ENCODE results near the gene WASL.
"Not testable (repeated sequence)": the region's sequence is repeated elsewhere in the genome, so short reads cannot be mapped to it uniquely, and the experiment has no call there.

The WASL gene

DNA sequence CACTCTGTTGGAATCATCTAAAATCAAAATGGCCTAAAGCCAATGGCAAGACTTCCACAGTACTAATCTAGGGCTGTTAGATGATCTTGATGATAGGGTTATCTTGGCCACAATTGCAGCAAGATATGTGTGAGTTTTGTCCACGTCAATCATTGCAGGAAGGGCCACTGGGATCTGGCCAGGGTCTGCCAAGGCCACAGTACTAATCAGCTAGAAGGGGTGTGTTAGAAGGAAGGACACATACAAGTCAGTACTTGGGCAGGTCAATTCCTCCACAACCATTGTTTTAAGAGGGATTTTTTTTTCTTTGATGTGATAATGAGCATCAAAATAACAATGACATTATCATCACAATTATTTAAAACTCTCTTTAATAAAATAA lies 91.5 kb downstream of the WASL start:
- DNase-seq (ENCODE audit: low read depth), result no peak

DNA sequence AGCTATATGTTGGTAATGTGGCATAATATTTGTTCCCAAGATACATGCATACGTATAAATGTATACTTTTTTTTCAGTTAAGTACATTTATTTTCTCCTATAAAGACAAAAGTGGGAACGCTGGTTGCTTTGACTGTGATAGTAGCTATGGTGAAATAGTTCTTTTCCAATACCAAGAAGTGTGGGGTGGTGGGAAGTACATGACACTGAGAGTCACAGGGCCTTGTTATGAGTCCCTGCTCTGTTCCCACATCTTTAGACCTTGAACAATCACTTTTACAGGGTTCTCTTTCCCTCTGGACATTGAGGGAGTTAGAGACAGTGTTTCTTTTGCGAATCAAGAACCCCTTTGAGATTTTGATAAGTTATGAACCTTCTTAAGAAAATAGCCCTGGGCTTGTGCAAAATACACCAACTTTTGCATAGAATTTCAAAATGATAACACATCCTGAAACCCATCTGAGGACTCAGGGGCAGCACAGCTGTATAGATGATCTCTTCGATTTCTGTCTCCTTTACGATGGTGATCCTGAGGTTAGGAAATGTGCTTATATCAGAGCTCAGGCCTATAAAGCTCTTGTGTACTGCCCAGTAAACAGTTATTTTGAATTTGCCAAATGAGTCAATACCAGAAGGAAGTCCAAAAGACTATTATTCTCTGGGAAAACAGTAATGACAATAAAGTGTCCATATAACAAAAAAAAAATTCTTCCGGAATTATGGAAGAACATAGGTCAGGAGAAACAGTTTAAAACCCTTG lies 92.1 kb downstream of the WASL start:
- no peak for DNase-seq (ENCODE audit: low read depth)

DNA sequence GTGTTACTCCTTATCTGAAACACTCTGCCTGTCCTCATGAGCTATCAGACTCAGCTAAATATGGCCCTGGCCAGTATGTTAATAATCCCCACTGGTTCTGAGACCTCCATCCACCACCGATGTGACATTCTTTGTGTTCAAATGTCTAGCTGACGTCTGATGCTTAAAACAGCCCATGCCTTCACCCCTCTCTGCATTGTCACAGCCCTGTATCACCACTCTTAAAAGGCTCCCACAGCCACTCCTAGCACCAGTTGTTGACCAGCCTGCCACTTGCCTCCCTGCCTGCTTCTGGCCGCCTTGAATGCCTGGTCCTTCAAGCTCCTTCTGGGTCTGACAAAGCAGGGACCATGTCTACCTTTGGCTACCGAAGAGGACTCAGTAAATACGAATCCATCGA lies 93.2 kb downstream of the WASL start, which contains the start of gene LMOD2:
Gene LMOD2 (plus strand): TSS at position 253 of the 400 bp plus-strand sequence. CDS start 98 bp downstream, at position 351.
- no peak for DNase-seq (ENCODE audit: low read depth)

DNA sequence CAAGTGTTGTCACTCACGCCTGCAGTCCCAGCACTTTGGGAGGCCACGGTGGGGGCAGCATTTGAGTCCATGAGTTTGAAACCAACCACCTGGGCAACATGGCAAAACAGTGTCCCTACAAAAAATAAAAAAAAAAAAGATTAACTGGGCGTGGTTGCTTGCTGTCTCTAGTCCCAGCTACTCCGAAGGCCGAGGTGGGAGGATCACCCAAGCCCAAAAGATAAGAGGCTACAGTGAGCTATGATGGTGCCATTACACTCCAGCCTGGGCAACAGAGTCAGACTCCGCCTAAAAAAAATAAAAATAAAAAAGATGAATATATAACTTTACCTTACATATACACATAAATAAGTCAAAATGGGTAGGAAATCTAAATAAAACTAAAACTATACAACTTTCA lies 95.6 kb downstream of the WASL start:
- no peak for DNase-seq (ENCODE audit: low read depth)

DNA sequence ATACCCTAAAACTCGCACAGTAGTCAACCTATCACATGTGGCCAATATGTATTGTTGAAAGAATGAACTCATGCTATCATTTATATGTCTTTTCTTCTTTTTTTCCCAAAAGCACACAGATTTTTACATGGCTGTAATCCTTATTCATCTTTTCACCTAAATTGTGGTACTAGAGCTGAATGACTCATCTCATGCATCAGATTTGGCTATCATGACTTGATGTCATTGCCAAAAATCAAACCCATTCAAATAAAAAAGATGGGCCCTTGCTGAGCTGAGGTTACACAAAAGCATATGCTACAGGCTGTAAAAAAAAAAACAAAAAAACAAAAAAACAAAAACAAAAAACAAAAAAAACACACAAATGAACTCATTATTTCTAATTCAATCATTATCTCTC lies 96.4 kb downstream of the WASL start:
- DNase-seq (ENCODE audit: low read depth), result no peak

DNA sequence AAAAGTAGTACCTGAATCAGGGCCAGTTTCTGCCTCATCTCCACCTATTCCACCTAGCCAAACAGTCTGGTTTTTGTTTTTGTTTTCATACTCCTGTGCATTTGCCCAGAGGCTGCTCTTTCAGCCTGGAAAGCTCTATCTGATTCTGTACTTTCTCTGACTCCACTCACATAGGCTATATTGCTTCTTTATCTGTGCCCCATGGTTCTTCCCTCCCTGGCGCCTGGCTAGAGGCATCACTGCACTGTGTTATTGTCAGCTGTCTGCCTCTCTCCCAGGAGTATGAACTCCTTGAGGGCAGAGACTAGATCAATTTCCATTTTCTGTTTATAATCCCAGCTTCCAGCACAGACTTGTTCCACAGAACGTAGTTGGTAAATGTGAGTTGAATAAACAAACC lies 98.2 kb downstream of the WASL start:
- DNase-seq (ENCODE audit: low read depth), result no peak

DNA sequence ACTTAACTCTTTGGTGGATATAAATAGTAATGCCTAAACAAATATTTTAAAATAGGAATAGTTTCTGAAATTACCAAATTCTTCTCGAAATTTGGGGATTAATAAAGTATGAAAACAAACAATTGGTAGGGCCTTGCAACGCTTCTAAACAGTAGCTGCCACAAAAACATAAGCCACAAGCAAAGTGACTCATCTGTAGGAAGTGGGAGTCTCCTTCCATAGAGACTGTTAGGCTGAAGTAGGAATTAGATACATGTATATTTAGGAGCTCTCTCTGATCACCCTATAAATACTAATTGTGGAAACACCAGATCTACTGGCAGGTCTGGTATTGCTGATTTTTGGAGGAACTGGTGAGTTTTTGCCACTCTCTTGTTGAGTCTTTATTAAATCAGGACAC lies 98.8 kb downstream of the WASL start:
- DNase-seq (ENCODE audit: low read depth), result no peak

DNA sequence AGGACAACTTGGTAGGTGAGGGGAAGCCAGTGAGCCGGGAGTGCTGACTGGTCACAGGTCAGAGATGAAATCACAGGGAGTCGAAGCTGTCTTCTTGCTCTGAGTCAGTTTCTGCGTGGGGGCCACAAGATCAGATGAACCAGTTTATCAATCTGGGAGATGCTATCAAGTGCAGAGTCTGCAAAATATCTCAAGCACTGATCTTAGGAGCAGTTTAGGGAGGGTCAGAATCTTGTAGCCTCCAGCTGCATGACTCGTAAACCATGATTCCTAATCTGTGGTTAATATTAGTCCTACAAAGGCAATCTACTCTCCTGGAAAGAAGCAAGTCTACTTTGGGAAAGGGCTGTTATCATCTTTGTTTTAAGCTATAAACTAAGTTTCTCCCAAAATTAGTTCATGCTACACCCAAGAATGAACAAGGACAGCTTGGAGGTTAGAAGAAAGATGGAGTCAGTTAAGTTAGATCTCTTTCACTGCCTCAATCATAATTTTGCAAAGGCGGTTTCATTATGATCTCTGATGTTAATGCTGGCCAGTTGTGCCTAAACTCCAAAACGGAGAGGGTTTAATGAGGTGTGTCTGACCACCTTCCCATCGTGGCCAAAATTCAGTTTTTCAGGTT lies 101.6 kb downstream of the WASL start:
- no peak for DNase-seq (ENCODE audit: low read depth)

DNA sequence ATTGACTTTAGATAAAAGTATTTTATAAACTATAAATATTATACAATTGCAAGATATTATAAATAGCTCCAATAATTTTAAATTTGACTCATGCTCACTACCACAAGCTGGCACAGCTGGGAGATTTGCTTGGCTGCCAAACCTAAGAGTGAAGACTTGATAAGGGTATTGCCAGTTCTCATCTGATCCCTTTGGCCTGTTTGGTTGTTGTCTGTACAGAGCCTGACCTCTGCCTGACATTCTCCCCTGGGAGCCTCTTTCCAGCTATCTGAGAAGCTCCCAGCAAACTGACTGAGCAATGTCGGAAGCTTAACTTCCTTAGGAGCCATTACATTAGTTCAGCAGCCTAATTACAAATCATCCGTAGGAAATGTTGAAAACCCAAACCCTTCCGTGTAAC lies 103.3 kb downstream of the WASL start:
- DNase-seq (ENCODE audit: low read depth), result no peak

DNA sequence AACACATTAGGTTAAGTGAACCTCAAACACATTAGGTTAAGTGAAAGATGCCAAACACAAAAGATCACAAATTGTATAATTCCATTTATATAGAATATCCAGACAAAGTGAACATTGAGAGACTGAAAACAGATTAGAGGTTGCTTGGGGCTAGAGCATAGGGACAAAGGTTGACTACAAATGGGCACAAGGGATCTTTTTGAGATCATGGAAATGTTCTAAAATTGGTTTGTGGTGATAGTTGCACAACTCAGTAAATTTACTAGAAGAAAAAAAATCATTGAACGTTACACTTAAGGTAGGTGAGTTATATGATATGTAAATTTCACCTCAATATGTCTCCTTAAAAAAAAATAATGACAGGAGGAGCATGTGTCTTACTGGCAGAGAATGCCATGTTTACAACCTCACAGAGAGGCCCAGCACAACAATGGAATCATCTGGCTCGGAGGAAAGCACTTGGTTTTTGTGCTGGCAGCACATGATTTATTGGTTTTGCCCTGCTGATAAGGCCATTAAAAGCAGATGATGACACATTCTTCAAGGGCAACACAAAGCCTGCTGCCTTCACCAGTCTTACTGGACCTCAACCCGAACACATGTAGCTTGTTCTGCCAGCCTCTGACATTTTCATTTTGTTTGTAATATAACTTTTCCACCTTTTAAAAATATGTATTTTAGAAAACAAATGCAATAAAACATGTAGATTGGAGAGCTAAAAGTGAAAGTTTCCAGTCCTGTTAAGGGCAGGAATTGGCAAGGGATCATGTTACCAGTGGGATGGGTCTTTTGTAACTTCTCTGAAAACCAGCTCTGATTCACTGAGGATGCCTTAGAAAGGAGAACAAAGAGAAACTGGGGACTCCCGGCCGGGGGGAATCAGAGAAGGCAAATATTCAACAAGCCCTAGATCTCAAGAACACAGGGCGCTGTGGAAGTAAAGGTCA lies 105.0 kb downstream of the WASL start:
- DNase-seq (ENCODE audit: low read depth), result peak; percentile 26

DNA sequence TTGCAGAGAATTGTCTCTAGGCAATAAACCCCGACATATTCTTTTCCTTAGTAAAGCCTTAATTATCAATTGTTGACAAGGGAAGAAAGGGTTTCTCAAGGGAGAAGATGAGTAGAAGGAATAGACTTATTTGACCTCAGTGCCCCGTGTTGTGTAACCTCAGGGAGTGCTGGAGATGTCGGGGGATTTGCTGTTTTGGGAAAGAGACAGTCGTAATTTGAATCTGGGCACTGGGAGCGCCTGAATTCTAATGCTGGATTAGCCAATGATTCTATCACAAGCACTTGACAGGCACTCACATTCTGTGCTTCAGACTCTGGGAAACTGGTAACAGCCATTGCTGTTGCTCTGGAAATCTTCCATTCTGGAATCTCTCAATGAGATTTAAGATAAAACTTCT lies 106.9 kb downstream of the WASL start:
- DNase-seq (ENCODE audit: low read depth), result no peak

DNA sequence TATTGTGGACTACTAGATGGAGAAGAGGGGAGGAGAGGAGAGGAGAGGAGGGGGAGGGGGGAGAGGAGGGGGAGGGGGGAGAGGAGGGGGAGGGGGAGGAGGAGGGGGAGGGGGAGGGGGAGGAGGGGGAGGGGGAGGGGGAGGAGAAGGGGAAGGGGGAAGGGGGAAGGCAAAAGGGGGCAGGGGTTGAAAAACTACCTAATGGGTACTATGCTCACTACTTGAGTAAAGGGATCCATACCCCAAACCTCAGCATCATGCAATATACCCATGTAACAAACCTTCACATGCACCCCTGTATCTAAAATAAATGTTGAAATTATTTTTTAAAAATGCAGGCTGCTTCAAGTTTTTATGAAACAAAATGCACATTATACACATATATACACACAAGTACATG lies 108.2 kb downstream of the WASL start:
- no peak for DNase-seq (ENCODE audit: low read depth)

DNA sequence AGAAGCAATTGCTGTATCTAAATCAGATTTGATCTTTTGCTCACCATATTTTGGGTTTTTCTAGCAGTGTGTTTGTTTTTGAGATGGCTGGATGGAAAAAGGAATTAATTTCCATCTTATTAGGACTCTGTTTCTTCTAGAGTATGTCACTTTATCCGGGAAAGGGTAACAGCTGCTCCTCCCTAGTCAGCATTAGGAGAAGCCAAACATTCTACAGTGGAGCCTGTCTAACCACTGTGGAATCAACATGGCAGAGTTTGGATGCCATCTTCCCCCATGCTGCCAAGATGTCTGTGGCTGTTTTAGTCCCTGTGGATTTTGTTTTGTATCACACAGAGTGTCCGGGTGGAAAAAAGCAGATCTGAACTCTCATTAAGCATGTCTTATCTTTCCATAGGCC lies 109.2 kb downstream of the WASL start:
- no peak for DNase-seq (ENCODE audit: low read depth)

DNA sequence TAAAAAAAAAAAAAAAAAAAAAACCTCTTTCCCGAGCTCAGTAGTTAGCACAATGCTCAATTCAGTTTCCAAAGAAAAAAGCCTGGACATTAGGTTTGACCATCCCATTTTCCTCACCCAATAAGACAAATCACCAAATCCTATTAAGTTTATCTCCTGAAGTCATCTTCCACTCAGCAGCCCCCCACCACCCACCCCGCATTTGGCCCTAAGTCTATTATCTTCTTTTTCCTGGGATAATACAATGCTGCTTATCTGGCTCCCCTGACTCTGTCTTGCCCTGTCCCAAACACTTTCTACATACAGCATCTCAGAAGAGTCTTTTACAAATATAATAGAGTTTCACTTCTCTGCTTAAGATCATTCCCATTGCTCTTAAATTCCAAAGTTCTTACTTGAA lies 110.9 kb downstream of the WASL start:
- no peak for DNase-seq (ENCODE audit: low read depth)

DNA sequence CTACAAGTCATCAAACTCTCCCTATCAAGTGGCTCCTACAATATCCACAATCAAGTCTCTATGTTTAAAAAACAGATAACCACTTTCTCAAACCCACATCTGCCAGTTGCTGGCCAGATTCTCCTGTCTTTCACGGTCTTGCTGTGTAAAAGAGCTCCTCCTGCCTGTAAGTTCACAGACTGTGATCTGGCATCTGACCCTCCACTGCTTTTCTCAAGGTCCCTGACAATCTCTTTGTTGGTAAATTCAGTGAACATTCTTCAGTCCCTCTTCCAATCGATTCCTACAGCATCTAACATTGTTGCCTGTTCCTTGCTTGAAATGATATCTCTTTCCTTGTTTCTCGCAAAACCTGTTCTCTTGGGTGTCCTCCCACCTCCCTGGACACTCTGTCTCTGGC lies 111.6 kb downstream of the WASL start:
- DNase-seq (ENCODE audit: low read depth), result no peak

DNA sequence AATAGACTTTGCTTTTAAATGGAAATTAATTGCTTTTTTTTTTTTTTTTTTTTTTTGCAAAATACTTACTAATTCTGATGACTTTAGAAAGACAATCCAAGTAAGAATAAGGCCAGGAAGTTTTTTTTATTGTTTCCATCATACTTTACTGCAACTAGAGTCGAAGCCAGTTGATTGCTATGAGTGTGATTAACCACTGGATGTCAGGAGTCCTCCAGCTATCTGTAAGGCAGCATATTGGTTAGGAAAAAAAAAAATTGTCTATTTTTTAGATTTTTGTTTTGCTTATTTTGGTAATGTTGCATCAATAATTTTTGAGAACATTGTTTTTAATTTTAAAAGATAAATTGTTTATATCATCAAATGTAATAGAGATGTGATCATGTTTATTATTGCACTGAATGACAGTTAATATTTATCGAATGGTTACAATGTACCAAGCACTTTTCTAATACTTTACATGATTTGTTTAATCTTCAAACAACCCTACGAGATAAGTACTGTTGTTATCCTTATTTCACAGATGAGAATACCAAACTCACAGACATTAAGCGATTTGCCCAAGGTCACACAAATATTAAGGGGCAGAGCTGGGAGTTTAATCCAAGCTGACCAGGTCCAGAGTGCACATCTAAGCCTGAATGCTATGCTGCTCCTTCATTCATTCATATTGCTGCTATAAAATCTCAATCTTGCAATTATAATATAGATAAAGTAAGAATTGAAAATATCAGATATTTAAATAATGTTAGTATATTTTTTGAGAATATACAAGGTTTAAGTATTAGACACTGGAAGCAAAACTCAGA lies 113.0 kb downstream of the WASL start:
- DNase-seq (ENCODE audit: low read depth), result no peak

DNA sequence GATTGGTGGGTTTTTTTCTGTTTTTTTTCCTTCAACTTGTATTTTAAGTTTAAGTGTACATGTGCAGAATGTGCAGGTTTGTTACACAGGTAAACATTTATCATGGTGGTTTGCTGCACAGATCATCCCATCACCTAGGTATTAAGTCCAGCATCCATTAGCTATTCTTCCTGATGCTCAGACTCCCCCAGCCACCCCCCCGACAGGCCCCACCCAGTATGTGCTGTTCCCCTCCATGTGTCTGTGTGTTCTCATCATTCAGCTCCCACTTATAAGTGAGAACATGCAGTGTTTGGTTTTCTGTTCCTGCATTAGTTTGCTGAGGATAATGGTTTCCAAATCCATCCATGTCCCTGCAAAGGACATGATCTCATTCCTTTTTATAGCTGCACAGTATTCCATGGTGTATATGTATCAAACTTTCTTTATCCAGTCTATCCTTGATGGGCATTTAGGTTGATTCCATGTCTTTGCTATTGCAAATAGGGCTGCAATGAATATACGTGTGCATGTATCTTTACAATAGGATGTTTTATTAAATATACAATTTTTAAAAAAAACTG lies 114.7 kb downstream of the WASL start:
- DNase-seq (ENCODE audit: low read depth), result not testable (repeated sequence)

DNA sequence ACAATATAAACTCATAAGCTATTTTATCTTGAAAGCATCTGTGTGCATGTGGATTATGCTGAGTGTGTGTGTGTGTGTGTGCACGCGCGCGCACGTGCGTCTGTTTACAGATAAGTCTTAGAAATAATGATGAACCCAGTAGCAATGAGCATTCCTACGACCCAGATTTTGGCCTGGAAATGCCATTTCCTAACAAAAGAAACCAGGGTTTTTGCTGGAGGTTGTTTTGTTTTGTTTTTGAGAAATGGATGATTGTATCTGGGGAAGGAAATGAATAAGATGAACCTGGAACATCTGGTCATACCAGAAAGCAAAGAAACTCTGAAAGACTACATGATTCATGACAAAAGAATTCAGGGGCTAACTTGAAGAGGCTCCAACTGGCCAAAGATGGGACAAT lies 115.2 kb downstream of the WASL start:
- peak; percentile 23 for DNase-seq (ENCODE audit: low read depth)

DNA sequence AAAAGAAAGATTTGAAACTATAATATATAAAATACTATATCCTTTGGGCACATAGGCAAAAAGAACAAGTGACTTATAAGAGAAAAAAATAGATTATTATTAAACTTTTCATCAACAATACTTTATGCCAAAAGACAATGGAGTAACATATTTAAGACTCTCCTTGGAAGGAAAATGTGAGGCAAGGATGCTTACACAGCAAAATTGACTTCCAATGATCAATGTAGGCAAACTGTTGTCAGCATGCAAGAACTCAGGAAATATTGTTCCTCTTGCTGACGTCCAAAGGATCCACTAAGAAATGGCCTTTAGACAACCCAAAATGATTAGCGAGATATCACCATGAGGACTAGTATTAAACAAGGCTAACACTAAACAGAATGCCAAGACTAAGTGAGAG lies 116.0 kb downstream of the WASL start:
- DNase-seq (ENCODE audit: low read depth), result no peak

All from HS-27A (cell line).